GM12865 (cell line): Measurements from ENCODE around the gene POLA1.

Experiments used
- DNase-seq: peaks from one replicate; pipeline ENCODE4 v3.0.0; 2010; ENCODE audit warnings: low read depth
- H3K4me3 ChIP-seq: 2 replicates; pipeline ENCODE4 v1.5.1; 2011; ENCODE audit warnings: mild to moderate bottlenecking, low read depth, low read length, control low read depth
- CTCF ChIP-seq: IDR thresholded peaks from 2 replicates; pipeline ENCODE4 v1.5.1; 2011; ENCODE audit warnings: low read length, control low read depth, low read depth, inconsistent platforms; ENCODE audit not compliant: insufficient read depth; ENCODE audit errors: missing control alignments

Gene POLA1

DNA sequence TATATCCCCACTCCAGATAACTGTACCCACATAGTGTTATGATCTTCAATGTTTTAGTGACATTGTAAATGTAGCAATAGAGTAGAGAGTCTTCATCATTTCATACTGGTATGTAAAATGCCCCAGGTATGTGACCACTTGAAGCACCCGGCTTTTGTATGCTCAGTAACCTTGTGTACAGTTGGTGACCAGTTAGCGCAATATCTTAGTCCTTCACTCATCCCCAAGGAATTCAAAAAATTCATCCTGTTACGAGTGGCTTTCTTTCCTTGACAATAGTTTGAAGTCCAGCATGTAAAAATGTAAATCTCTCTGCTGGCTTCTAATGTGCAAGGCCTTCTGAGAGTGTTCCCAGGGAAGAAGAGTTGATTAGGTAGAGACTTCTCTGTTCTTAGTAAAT lies 176.4 kb downstream of the POLA1 start:
- no peak for DNase-seq
- no peak for TF ChIP-seq CTCF

DNA sequence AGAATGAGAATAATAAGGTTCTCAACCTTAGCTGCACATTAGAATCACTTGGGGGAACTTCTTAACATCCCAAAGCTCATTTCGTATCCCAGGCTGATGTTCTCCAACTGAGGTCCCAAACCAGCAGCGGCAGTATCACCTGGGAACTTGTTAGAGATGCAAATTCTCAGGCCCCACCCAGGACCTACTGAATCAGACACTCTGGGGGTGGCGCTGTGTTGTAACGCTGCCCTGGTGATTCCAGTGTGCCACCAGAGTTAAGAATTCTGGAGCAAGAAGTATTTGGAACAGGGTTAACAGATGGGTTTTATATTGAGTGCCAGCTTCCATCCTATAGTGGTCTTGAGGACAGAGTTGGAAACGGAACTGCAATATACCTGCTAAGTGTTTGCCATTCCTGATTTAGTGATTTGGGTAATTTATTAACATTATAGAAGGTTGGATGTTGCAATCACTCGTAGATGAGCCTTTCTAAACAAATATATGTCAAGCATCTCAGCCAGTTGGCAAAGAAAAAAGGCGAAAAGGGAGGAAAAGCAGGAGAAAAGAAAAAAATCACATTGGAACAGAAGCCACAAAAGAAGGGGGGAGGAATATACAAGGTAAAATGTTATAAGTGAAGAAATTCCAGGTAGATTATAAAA lies 181.0 kb downstream of the POLA1 start:
- no peak for DNase-seq
- no peak for TF ChIP-seq CTCF

More for the DNA sequence above, 176.4 kb downstream of the POLA1 start:
- no peak overlapping the region for H3K4me3 ChIP-seq

DNA sequence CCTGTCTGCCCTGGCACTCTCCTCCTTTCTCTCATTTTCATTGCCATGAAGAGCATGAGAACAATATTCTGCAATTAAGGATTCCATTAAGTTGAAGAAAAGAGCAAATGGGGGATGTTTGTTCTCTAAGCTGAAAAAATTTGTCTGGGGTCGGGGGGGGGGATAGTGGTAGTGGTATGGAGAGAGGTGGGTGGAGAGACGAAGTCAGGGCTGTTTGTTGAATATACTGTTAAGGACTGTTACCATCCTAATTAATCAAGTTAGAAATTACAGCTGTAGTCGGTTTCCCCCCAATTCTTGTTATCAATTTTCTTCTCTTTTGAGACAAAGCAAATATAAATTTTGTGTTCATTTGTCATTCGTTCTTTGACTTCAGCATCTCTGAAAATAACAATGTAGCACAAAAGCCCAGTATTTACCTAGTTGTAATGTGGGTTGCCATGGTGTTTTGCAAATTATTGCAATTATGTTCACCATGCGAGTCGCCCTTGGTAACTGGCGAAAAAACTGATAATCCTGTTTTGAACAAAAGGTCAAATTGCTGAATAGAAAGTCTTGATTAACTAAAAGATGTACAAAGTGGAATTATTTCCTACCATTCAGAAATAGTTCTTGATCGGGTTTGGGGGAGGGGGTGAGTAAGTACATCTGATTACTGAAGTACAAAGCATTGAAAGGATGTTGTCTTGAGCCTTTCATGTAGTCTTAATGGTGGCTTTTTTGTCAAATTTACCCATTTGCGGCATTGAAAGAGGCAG lies 183.0 kb downstream of the POLA1 start:
- H3K4me3 ChIP-seq = no peak overlapping the region
- no peak for DNase-seq
- TF ChIP-seq CTCF = no peak

More for the DNA sequence above, 181.0 kb downstream of the POLA1 start:
- H3K4me3 ChIP-seq = no peak overlapping the region

DNA sequence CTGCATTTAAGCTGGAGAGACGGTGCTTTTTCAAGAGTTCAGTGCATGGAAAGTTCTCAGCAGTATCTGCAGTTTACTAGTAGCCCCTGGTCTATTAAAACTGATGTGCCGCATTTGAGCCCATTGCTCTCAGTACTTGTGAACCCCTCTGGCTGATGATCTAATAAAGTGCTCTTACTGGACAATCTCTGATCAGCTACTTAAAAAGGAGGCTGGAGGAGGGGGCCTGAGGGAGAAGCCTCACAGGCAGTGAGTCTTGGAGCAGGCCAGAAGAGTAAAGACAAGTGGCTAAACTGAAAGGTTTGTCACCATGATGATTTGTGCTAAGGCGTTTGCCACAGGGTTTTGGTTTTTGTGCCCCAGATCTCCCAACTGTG lies 183.6 kb downstream of the POLA1 start:
- DNase-seq = no peak
- no peak overlapping the region for H3K4me3 ChIP-seq
- no peak for TF ChIP-seq CTCF

DNA sequence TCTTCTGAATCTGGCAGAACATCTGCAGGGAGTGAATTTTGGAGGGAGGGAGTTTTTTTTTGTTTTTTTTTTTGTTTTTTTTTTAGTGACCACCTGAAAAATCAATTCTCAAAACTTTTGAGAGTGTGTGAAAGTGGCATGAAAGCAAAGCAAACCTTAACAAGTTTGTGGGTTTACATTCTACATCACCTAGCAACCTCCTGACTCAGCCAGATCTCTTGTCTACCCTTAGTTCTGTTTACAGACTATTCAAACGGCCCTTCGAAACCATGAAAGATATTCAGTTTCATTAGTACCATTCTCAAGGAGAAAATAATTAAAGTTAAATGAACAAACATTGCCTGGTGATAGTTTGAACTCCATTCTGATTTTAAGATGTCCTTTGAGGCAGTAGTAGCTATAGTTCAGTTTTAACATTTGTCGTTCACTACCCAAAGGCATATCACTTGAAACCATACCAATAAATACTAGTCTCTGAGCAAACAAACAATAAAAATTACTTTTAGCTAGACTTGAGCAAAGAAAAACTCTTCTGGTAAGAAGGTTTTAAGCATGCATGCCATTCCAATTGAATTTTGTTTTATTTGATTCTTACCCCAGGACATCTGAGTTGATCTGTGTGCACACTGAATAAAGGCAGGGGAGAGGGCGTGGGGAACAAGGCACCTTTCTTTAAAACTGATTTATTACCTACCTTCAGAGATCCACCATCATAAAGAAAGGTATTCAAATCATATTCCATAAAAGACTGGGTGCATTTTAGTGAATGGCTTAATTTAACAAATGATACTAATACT lies 184.3 kb downstream of the POLA1 start:
- no peak overlapping the region for H3K4me3 ChIP-seq
- no peak for TF ChIP-seq CTCF
- peak; percentile 6 for DNase-seq

DNA sequence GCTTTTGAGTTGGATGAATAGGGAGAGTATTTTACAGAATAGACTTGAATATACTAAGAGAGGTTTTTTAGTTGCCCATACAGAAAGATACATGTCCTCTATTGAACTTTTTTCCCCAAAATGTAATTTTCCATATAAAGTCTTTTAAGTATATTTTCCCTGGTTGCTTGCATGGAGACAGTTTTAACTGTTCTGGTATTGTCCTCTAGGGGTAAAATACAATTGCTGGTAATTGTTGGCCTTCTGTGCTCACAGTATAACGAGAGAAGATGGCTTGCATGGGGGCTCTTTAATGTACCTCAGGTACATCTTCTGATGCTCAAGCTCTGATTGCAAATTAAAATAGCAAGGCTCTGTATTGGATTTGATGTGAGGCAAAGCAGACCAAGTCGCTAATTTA lies 186.0 kb downstream of the POLA1 start:
- TF ChIP-seq CTCF = no peak
- no peak for DNase-seq
- H3K4me3 ChIP-seq = no peak overlapping the region
